HPDE6-E6E7 (cell line): ENCODE results near the gene PAM.

Source experiments
- DNase-seq: peaks from one replicate; pipeline ENCODE4 v3.0.0; 2011; ENCODE audit warnings: missing footprints; ENCODE audit errors: extremely low spot score

The PAM gene

GRCh38 chr5:102754767-102755431 lies at the start of gene PAM:
Gene PAM (plus strand): TSS chr5:102755305. CDS start chr5:102866196, 110,891 bp downstream.
- DNase-seq: peak; percentile 76

- DNase-seq: no peak
Observed at GRCh38 chr5:102711525-102712385, 43.4 kb upstream of the PAM start.

GRCh38 chr5:102713278-102713677 lies 41.8 kb upstream of the PAM start:
- no peak for DNase-seq

- no peak for DNase-seq
Observed at GRCh38 chr5:102713682-102714231, 41.3 kb upstream of the PAM start.

GRCh38 chr5:102715082-102715807 lies 39.9 kb upstream of the PAM start:
- peak; percentile 22 for DNase-seq

DNA sequence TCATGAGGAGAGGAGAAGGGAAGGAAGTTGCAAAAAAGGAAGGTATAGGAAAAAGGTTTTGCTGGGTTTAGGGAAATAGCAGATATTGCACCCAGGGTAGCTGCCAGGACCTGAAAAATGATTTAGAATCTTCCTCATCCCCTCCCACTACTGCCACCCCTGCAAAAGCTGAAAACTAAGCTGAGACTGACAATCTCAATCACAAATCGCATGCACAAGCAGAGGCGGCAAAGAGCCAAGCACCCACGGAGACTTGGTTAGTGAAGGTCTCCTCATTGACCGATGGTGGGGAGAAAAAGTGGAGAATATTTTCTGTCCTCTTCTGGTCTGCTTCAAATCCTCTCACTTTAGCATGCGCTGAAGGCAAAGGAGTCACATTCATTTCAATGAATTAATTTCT lies 39.1 kb upstream of the PAM start:
- DNase-seq: no peak

- DNase-seq: no peak
Observed at GRCh38 chr5:102718819-102719218, 36.3 kb upstream of the PAM start.

DNA sequence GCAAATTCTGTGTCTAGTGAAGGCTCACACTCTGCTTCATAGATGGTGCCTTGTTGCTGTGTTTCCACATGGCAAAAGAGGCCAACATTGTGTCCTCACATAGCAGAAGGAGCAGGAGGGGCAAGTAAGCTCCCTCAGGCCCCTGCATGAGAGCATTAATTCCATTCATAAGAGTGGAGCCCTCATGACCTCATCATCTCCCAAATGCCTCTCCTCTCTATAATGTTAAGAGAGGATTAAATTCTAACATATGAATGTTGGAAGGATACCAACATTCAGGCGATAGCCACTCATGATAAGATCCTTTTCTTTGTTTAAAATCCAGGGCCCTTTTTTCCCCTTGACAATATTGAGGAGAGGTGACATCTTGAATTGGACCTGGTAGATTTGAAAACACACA lies 35.2 kb upstream of the PAM start:
- DNase-seq: no peak

DNA sequence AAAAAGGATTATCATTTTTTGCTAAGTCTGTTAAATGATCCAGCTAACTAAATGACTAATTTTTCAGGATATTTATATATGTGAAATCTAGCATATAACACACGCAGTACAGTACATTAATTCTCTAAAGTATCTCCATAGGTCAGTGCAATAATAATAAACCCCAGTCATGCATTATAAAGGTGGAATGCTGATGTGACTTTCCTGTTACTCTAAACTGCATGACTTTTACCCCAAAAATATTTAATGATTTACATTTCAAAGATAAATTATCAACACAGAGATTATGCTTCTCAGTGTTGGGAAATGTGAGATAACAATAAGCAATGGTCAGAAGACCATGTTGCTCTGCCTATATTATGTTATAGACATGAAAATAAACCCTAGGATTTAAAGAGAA lies 34.1 kb upstream of the PAM start:
- no peak for DNase-seq

- no peak for DNase-seq
Observed at GRCh38 chr5:102722931-102723330, 32.2 kb upstream of the PAM start.

GRCh38 chr5:102731693-102732092 lies 23.4 kb upstream of the PAM start:
- no peak for DNase-seq

- DNase-seq: no peak
Observed at GRCh38 chr5:102733534-102733933, 21.6 kb upstream of the PAM start.

GRCh38 chr5:102737161-102737560 lies 17.9 kb upstream of the PAM start:
- DNase-seq: no peak

- no peak for DNase-seq
Observed at GRCh38 chr5:102737805-102738469, 17.2 kb upstream of the PAM start.

DNA sequence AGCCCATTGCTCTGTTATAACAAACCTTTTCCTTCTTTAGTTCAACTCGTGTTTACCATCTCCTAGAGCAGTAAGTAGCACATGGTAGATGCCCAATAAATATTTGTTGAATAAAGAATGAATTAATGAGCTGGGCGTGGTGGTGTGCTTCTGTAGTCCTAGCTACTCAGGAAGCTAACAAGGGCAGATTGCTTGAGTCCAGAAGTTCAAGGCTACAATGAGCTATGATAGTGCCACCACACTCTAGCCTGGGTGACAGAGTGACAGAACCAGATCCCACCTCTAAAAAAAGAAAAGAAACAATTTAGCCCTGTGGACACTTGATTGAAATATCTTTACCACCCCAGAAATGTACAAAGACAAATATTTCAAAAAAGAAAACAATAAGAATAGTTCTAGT lies 14.6 kb upstream of the PAM start:
- DNase-seq: no peak

- no peak for DNase-seq
Observed at GRCh38 chr5:102742215-102742614, 12.9 kb upstream of the PAM start.

GRCh38 chr5:102743900-102744299 lies 11.2 kb upstream of the PAM start:
- no peak for DNase-seq

- DNase-seq: no peak
Observed at GRCh38 chr5:102747386-102748166, 7.5 kb upstream of the PAM start.

DNA sequence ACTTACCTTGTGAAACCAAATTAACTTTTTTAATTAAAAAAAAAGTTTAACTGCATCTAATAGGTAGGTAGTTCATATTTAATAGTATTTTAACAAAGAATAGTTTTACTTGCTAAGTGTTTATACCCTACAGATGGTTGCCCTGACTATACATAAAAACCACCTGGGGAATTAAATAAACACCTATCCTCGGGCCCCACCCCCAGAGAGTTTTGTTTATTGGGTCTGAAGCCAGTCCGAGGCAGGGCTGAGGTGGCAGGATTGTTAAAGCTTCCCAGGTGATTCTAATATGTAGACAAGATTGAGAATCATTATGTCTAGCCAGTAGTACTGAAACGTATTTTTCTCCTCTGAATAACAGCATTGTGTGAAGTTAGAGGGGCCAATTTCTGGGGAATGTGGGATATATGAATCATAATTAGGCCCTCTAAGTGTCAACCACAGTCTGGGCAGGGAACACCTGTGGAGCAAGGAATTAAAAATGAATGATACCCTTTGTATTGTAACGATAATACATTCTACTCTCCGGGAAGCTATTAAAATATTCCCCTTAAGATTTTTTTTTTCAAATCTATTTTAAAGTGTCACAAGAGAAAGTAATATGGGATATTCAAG lies 5.6 kb upstream of the PAM start:
- no peak for DNase-seq

GRCh38 chr5:102750151-102750834 lies 4.8 kb upstream of the PAM start:
- no peak for DNase-seq
